H9 (cell line): ENCODE data around the gene CMTM5. TPM values are rescaled to one million over a fixed set of nuclear protein-coding genes. Genes with fewer than 3 reads are reported as not detected.

ENCODE experiments used
- DNase-seq: peaks from one replicate; pipeline ENCODE4 v3.0.0-alpha.2; 2017
- H2AFZ ChIP-seq: one replicate; pipeline ENCODE4 v1.6.1; 2013; ENCODE audit warnings: mild to moderate bottlenecking, low read length, control low read depth, moderate library complexity
- H2AK5ac ChIP-seq: 2 replicates; pipeline ENCODE4 v1.6.1; 2013; ENCODE audit warnings: low read length, control low read depth, mixed read lengths; ENCODE audit not compliant: insufficient read length
- H2BK120ac ChIP-seq: one replicate; pipeline ENCODE4 v1.6.1; 2013; ENCODE audit warnings: low read depth, mild to moderate bottlenecking, low read length, control low read depth, inconsistent platforms; ENCODE audit not compliant: poor library complexity, severe bottlenecking
- H2BK12ac ChIP-seq: 2 replicates; pipeline ENCODE4 v1.6.1; 2013; ENCODE audit warnings: low read length, control low read depth, mixed read lengths, low read depth; ENCODE audit not compliant: insufficient read length
- H2BK15ac ChIP-seq: 2 replicates; pipeline ENCODE4 v1.6.1; 2013; ENCODE audit warnings: low read depth, low read length, control low read depth
- H2BK20ac ChIP-seq: one replicate; pipeline ENCODE4 v1.6.1; 2013; ENCODE audit warnings: low read depth, mild to moderate bottlenecking, low read length, control low read depth, inconsistent platforms; ENCODE audit not compliant: poor library complexity, severe bottlenecking
- H2BK5ac ChIP-seq: 2 replicates; pipeline ENCODE4 v1.6.1; 2013; ENCODE audit warnings: low read length, control low read depth, mixed read lengths; ENCODE audit not compliant: insufficient read length
- H3K14ac ChIP-seq: 2 replicates; pipeline ENCODE4 v1.6.1; 2013; ENCODE audit warnings: low read length, control low read depth; ENCODE audit not compliant: insufficient read depth
- H3K18ac ChIP-seq: 2 replicates; pipeline ENCODE4 v1.6.1; 2013; ENCODE audit warnings: low read depth, mild to moderate bottlenecking, mixed read lengths, low read length, control low read depth; ENCODE audit not compliant: insufficient read length
- H3K23ac ChIP-seq: 2 replicates; pipeline ENCODE4 v1.6.1; 2013; ENCODE audit warnings: low read length, control low read depth, mixed read lengths, low read depth; ENCODE audit not compliant: insufficient read length
- H3K23me2 ChIP-seq: 2 replicates; pipeline ENCODE4 v1.6.1; 2013; ENCODE audit warnings: low read depth, mild to moderate bottlenecking, mixed read lengths, low read length, control low read depth; ENCODE audit not compliant: insufficient read length, poor library complexity, severe bottlenecking
- H3K27ac ChIP-seq: 2 replicates; pipeline ENCODE4 v1.5.1; 2013; ENCODE audit warnings: low read length, control low read depth, mixed read lengths, low read depth; ENCODE audit not compliant: insufficient read length
- H3K27me3 ChIP-seq: 2 replicates; pipeline ENCODE4 v1.6.1; 2013; ENCODE audit warnings: low read length, control low read depth, inconsistent platforms; ENCODE audit not compliant: insufficient read depth
- H3K4ac ChIP-seq: 2 replicates; pipeline ENCODE4 v1.6.1; 2013; ENCODE audit warnings: low read depth, mild to moderate bottlenecking, control low read depth, inconsistent platforms, low read length, moderate library complexity
- H3K4me1 ChIP-seq: 2 replicates; pipeline ENCODE4 v1.6.1; 2013; ENCODE audit warnings: low read length, control low read depth, inconsistent platforms; ENCODE audit not compliant: insufficient read depth
- H3K4me2 ChIP-seq: 2 replicates; pipeline ENCODE4 v1.6.1; 2013; ENCODE audit warnings: low read length, control low read depth, mixed read lengths; ENCODE audit not compliant: insufficient read length, insufficient read depth
- H3K56ac ChIP-seq: 2 replicates; pipeline ENCODE4 v1.6.1; 2013; ENCODE audit warnings: low read depth, mild to moderate bottlenecking, mixed read lengths, low read length, control low read depth; ENCODE audit not compliant: insufficient read length
- H3K79me1 ChIP-seq: 2 replicates; pipeline ENCODE4 v1.6.1; 2013; ENCODE audit warnings: low read depth, mild to moderate bottlenecking, moderate library complexity, low read length, control low read depth, inconsistent platforms; ENCODE audit not compliant: insufficient read depth, poor library complexity, severe bottlenecking
- H3K79me2 ChIP-seq: 2 replicates; pipeline ENCODE4 v1.6.1; 2013; ENCODE audit warnings: low read length, control low read depth, inconsistent platforms; ENCODE audit not compliant: insufficient read depth
- H3K9ac ChIP-seq: 2 replicates; pipeline ENCODE4 v1.6.1; 2013; ENCODE audit warnings: low read length, control low read depth, mixed read lengths; ENCODE audit not compliant: insufficient read length; ENCODE audit errors: extremely low read depth
- H3K9me3 ChIP-seq: one replicate; pipeline ENCODE4 v1.6.1; 2013; ENCODE audit warnings: low read depth, low read length, inconsistent platforms; ENCODE audit not compliant: control insufficient read depth
- H3T11ph ChIP-seq: one replicate; pipeline ENCODE4 v1.6.1; 2013; ENCODE audit warnings: mild to moderate bottlenecking, low read length, control low read depth, inconsistent platforms
- H4K20me1 ChIP-seq: one replicate; pipeline ENCODE4 v1.6.1; 2013; ENCODE audit not compliant: control insufficient read depth, insufficient read length, insufficient read depth
- H4K5ac ChIP-seq: 2 replicates; pipeline ENCODE4 v1.6.1; 2013; ENCODE audit warnings: low read depth, mild to moderate bottlenecking, mixed read lengths, low read length, control low read depth; ENCODE audit not compliant: insufficient read length
- H4K8ac ChIP-seq: replicated peaks from 2 replicates; pipeline ENCODE4 v1.6.1; 2013; ENCODE audit warnings: low read length, control low read depth, mixed read lengths, low read depth; ENCODE audit not compliant: insufficient read length
- H4K91ac ChIP-seq: 2 replicates; pipeline ENCODE4 v1.6.1; 2013; ENCODE audit warnings: low read depth, mild to moderate bottlenecking, moderate library complexity, mixed read lengths, low read length, control low read depth; ENCODE audit not compliant: insufficient read length
- H3K27ac Mint-ChIP-seq, 3 experiments: 2 replicates in 2 of 3; 3 replicates in 1 of 3; pipeline ENCODE4 v1.8.0; 2020 to 2021; ENCODE audit warnings: mixed read lengths in 3 of 3, mild to moderate bottlenecking in 1 of 3, moderate library complexity in 1 of 3
- H3K27me3 Mint-ChIP-seq: 2 replicates; pipeline ENCODE4 v1.8.0; 2021; ENCODE audit warnings: low read depth, mild to moderate bottlenecking, moderate library complexity, mixed read lengths
- H3K36me3 Mint-ChIP-seq, 3 experiments: 2 replicates in 2 of 3; 3 replicates in 1 of 3; pipeline ENCODE4 v1.8.0; 2020 to 2021; ENCODE audit warnings: low read depth in 3 of 3, mixed read lengths in 3 of 3; ENCODE audit not compliant: insufficient read depth in 1 of 3
- H3K4me1 Mint-ChIP-seq, 2 experiments: 2 replicates each; pipeline ENCODE4 v1.8.0; 2020; ENCODE audit warnings: mixed read lengths in 2 of 2
- H3K4me3 Mint-ChIP-seq, 2 experiments: 2 replicates in 1 of 2; 3 replicates in 1 of 2; pipeline ENCODE4 v1.8.0; 2020 to 2021; ENCODE audit warnings: mild to moderate bottlenecking in 2 of 2, mixed read lengths in 2 of 2, moderate library complexity in 1 of 2
- H3K9me3 Mint-ChIP-seq, 2 experiments: 2 replicates in 1 of 2; 3 replicates in 1 of 2; pipeline ENCODE4 v1.8.0; 2020; ENCODE audit warnings: mild to moderate bottlenecking in 2 of 2, mixed read lengths in 2 of 2, moderate library complexity in 1 of 2
- CTCF ChIP-seq: fragments of 200-600 bp; sonication (generic); conservative IDR thresholded peaks from 3 replicates; pipeline ENCODE4 v1.8.0; 2021; ENCODE audit warnings: antibody characterized with exemption, mild to moderate bottlenecking
- WGBS: extraction: QIAGEN DNeasy Blood & Tissue Kit; methylation state at CpG from one replicate; pipeline ENCODE4 v1.1.7; 2013; ENCODE audit warnings: missing lambda C conversion rate, low lambda C conversion rate, mixed read lengths; ENCODE audit not compliant: insufficient read length; ENCODE audit errors: extremely low coverage; 5-methylcytosine and 5-hydroxymethylcytosine counted together
- total RNA-seq: library from RNA; stranded (reverse); gene quantifications from 2 replicates; pipeline ENCODE4 v1.2.1, GENCODE V29; 2021

CMTM5 gene
- total RNA-seq, 1 experiment from 2014 or later, result not detected

- no peak overlapping the region for H3K4ac ChIP-seq
- no peaks in the 10 kb centered on the region for H4K20me1 ChIP-seq
- no peak overlapping the region for H4K5ac ChIP-seq
- no CpG with 5 or more reads among the region's 14 CpGs for WGBS
- no peaks in the 10 kb centered on the region for H3K4me1 ChIP-seq
- no peak overlapping the region for H3K18ac ChIP-seq
- no peaks in the 10 kb centered on the region for H3K79me1 ChIP-seq
- H3K27me3 ChIP-seq, result no peaks in the 10 kb centered on the region
- no peaks in the 10 kb centered on the region for H3K9me3 ChIP-seq
- Mint-ChIP-seq H3K4me3 (no peak overlapping the region), H3K4me1 (peaks cover 11 to 20% of the 10 kb centered on the region in 2 experiments), H3K9me3 (no peaks in the 10 kb centered on the region), H3K27me3 (peaks cover 60% of the 10 kb centered on the region), H3K36me3 (no peaks in the 10 kb centered on the region), H3K27ac (no peak overlapping the region)
- no peak for TF ChIP-seq CTCF
- H3K9ac ChIP-seq, result no peak overlapping the region
- H2BK120ac ChIP-seq, result no peak overlapping the region
- H3T11ph ChIP-seq, result no peak overlapping the region
- H2AK5ac ChIP-seq, result no peak overlapping the region
- DNase-seq, result no peak
- no peak overlapping the region for H2BK5ac ChIP-seq
- no peak overlapping the region for H2AFZ ChIP-seq
- H4K91ac ChIP-seq, result no peak overlapping the region
- no peaks in the 10 kb centered on the region for H3K23me2 ChIP-seq
- H3K79me2 ChIP-seq, result no peaks in the 10 kb centered on the region
- no peak overlapping the region for H2BK20ac ChIP-seq
- H3K4me2 ChIP-seq, result no peak overlapping the region
- H2BK12ac ChIP-seq, result no peak overlapping the region
- H3K14ac ChIP-seq, result no peak overlapping the region; the same call in 1 of the 2 replicates
- no peak overlapping the region for H2BK15ac ChIP-seq
- H3K23ac ChIP-seq, result no peak overlapping the region
- no peak overlapping the region for H3K56ac ChIP-seq
- no peak overlapping the region for H4K8ac ChIP-seq
- no peak overlapping the region for H3K27ac ChIP-seq
These were observed 27.6 kb downstream of the CMTM5 start for GRCh38 chr14:23404331-23404900.
